GM18505 (cell line): ENCODE results near the gene MAP2K6.

ENCODE experiments used
- ATAC-seq: cut with Tn5 transposase; IDR thresholded peaks from one replicate; pipeline ENCODE4 v1.9.1; 2021; ENCODE audit not compliant: unreplicated experiment
- POLR2A ChIP-seq: IDR thresholded peaks from 4 replicates; pipeline ENCODE4 v1.6.1; 2011; ENCODE audit warnings: borderline replicate concordance; ENCODE audit not compliant: insufficient read depth, insufficient read length; ENCODE audit errors: extremely low read depth

MAP2K6 gene

GRCh38 chr17:69533481-69534234 lies 119.2 kb downstream of the MAP2K6 start:
- no peak for ATAC-seq
- no peak for TF ChIP-seq POLR2A

- ATAC-seq: no peak
- TF ChIP-seq POLR2A: no peak
Observed at GRCh38 chr17:69534235-69534621, 119.7 kb downstream of the MAP2K6 start.

GRCh38 chr17:69535016-69535570 lies 120.6 kb downstream of the MAP2K6 start:
- TF ChIP-seq POLR2A: no peak
- no peak for ATAC-seq

GRCh38 chr17:69538795-69539194 lies 124.3 kb downstream of the MAP2K6 start:
- no peak for ATAC-seq
- no peak for TF ChIP-seq POLR2A

- no peak for TF ChIP-seq POLR2A
- no peak for ATAC-seq
Observed at GRCh38 chr17:69539274-69539673, 124.8 kb downstream of the MAP2K6 start.

GRCh38 chr17:69539781-69540319 lies 125.4 kb downstream of the MAP2K6 start:
- ATAC-seq: no peak
- no peak for TF ChIP-seq POLR2A

- no peak for TF ChIP-seq POLR2A
- ATAC-seq: no peak
Observed at GRCh38 chr17:69540356-69540755, 125.9 kb downstream of the MAP2K6 start.

- no peak for TF ChIP-seq POLR2A
- no peak for ATAC-seq
Observed at GRCh38 chr17:69547230-69547629, 132.7 kb downstream of the MAP2K6 start.

GRCh38 chr17:69547947-69548346 lies 133.4 kb downstream of the MAP2K6 start:
- ATAC-seq: peak; percentile 61
- TF ChIP-seq POLR2A: no peak

GRCh38 chr17:69551212-69552010 lies 136.9 kb downstream of the MAP2K6 start:
- no peak for ATAC-seq
- TF ChIP-seq POLR2A: no peak

GRCh38 chr17:69552986-69553667 lies 138.6 kb downstream of the MAP2K6 start:
- no peak for TF ChIP-seq POLR2A
- no peak for ATAC-seq

GRCh38 chr17:69555056-69555455 lies 140.6 kb downstream of the MAP2K6 start:
- no peak for ATAC-seq
- TF ChIP-seq POLR2A: no peak

GRCh38 chr17:69557339-69557738 lies 142.8 kb downstream of the MAP2K6 start:
- no peak for TF ChIP-seq POLR2A
- ATAC-seq: no peak

GRCh38 chr17:69558796-69559195 lies 144.3 kb downstream of the MAP2K6 start:
- no peak for TF ChIP-seq POLR2A
- ATAC-seq: no peak

GRCh38 chr17:69560987-69561441 lies 146.5 kb downstream of the MAP2K6 start:
- no peak for ATAC-seq
- TF ChIP-seq POLR2A: no peak
